PC-9 (cell line): Measurements from ENCODE around the gene CAMTA1. TPM values are rescaled to one million over a fixed set of nuclear protein-coding genes. Genes with fewer than 3 reads are reported as not detected.

ENCODE experiments used
- BruUV-seq: library from RNA; stranded (reverse); fragments of 400-500 nt; replicated peaks from 2 replicates; lab custom pipeline; 2021; lab: Mats Ljungman, UMichigan
- CTCF ChIA-PET: fragments of 300-600 bp; sonication (Branson Sonifier 250); formaldehyde crosslinking; loops from one replicate; lab custom pipeline; 2022; ENCODE audit warnings: antibody characterized with exemption; lab: Charles Lee
- POLR2A ChIA-PET: fragments of 300-600 bp; sonication (Branson Sonifier 250); formaldehyde crosslinking; loops from one replicate; lab custom pipeline; 2022; ENCODE audit warnings: antibody characterized with exemption; ENCODE audit not compliant: unreplicated experiment; lab: Charles Lee
- DNase-seq, 2 experiments: peaks; one replicate each; pipeline versions ENCODE4 v3.0.0 to v3.0.0-alpha.2; 2015 to 2022; ENCODE audit warnings: mixed read lengths in 1 of 2
- H2AFZ ChIP-seq: fragments of 200-600 bp; sonication (generic); 2 replicates; pipeline ENCODE4 v1.8.1; 2017; ENCODE audit warnings: antibody characterized with exemption
- H3F3A ChIP-seq: fragments of 200-600 bp; sonication (generic); 2 replicates; pipeline ENCODE4 v1.8.1; 2017; ENCODE audit warnings: antibody characterized with exemption, mild to moderate bottlenecking, low read depth; ENCODE audit not compliant: insufficient read depth
- H3K27ac ChIP-seq: fragments of 200-600 bp; sonication (generic); 2 replicates; pipeline ENCODE4 v1.6.1; 2016; ENCODE audit warnings: mixed run types
- H3K27me3 ChIP-seq: fragments of 200-600 bp; sonication (generic); 2 replicates; pipeline ENCODE4 v1.6.1; 2016; ENCODE audit warnings: low read depth, mixed run types; ENCODE audit not compliant: insufficient read depth
- H3K36me3 ChIP-seq: fragments of 200-600 bp; sonication (generic); 2 replicates; pipeline ENCODE4 v1.6.1; 2016; ENCODE audit warnings: low read depth, mixed run types
- H3K4me1 ChIP-seq: fragments of 200-600 bp; sonication (generic); replicated peaks from 2 replicates; pipeline ENCODE4 v1.6.1; 2016; ENCODE audit warnings: mixed run types; ENCODE audit not compliant: insufficient read depth
- H3K4me2 ChIP-seq: fragments of 200-600 bp; sonication (generic); 2 replicates; pipeline ENCODE4 v1.6.1; 2017; ENCODE audit warnings: mixed run types
- H3K4me3 ChIP-seq: fragments of 200-600 bp; sonication (generic); 2 replicates; pipeline ENCODE4 v1.6.1; 2016; ENCODE audit warnings: mixed run types
- H3K79me2 ChIP-seq: fragments of 200-600 bp; sonication (generic); 2 replicates; pipeline ENCODE4 v1.6.1; 2017; ENCODE audit warnings: low read depth, mixed run types
- H3K9me2 ChIP-seq: fragments of 200-600 bp; sonication (generic); 2 replicates; pipeline ENCODE4 v1.8.1; 2017; ENCODE audit warnings: mild to moderate bottlenecking; ENCODE audit not compliant: insufficient read depth
- H3K9me3 ChIP-seq: fragments of 200-600 bp; sonication (generic); 2 replicates; pipeline ENCODE4 v1.8.1; 2016; ENCODE audit warnings: low read depth; ENCODE audit not compliant: insufficient read depth
- H4K20me1 ChIP-seq: fragments of 200-600 bp; sonication (generic); 2 replicates; pipeline ENCODE4 v1.8.1; 2017; ENCODE audit not compliant: insufficient read depth
- CTCF ChIP-seq: fragments of 200-600 bp; sonication (generic); conservative IDR thresholded peaks from 2 replicates; pipeline ENCODE4 v1.6.1; 2017; ENCODE audit warnings: mixed run types, antibody characterized with exemption, mild to moderate bottlenecking, moderate library complexity
- EZH2 ChIP-seq: fragments of 200-600 bp; sonication (generic); IDR thresholded peaks from 2 replicates; pipeline ENCODE4 v1.8.0; 2017; ENCODE audit warnings: antibody characterized with exemption, low read depth
- intact Hi-C: fragments of 100-400 bp; cut with micrococcal nuclease; formaldehyde crosslinking; loops from one replicate; pipeline ENCODE4 v1.10.0; 2022; ENCODE audit not compliant: unreplicated experiment
- total RNA-seq: library from RNA; stranded (reverse); gene quantifications from 2 replicates; pipeline ENCODE4 v1.2.3, GENCODE V29; 2021

Gene CAMTA1
- total RNA-seq, 1 experiment from 2014 or later = 72.3 TPM

GRCh38 chr1:6957341-6957740 is 172.1 kb downstream of the CAMTA1 start:
- POLR2A ChIA-PET = no interaction called here
- Histone ChIP-seq H3K4me3 (no peak overlapping the region), H3K79me2 (no peaks in the 10 kb centered on the region), H3K27ac (no peak overlapping the region), H3F3A (no peaks in the 10 kb centered on the region), H3K9me2 (no peaks in the 10 kb centered on the region), H3K4me1 (no peaks in the 10 kb centered on the region; the same call in 1 of the 2 replicates), H3K27me3 (peaks cover 41% of the 10 kb centered on the region; the same call in 1 of the 2 replicates), H2AFZ (no peak overlapping the region), H3K4me2 (no peak overlapping the region), H3K9me3 (no peaks in the 10 kb centered on the region), H4K20me1 (no peaks in the 10 kb centered on the region), H3K36me3 (no peaks in the 10 kb centered on the region)
- intact Hi-C loops = no loop called here
- TF ChIP-seq EZH2 (no peak), CTCF (no peak)
- CTCF ChIA-PET = no interaction called here
- no TSS peak for BruUV-seq
- no peak for DNase-seq

GRCh38 chr1:6958407-6959030 is 173.3 kb downstream of the CAMTA1 start:
- no peak overlapping the region for H2AFZ ChIP-seq
- BruUV-seq = no TSS peak
- H4K20me1 ChIP-seq = no peaks in the 10 kb centered on the region
- no peak for DNase-seq
- H3K27me3 ChIP-seq = peaks cover 36% of the 10 kb centered on the region; the same call in 1 of the 2 replicates
- no peak overlapping the region for H3K27ac ChIP-seq
- H3K4me1 ChIP-seq = no peaks in the 10 kb centered on the region; the same call in 1 of the 2 replicates
- no peak overlapping the region for H3K4me3 ChIP-seq
- ChIA-PET CTCF (no interaction called here), POLR2A (no interaction called here)
- intact Hi-C loops = no loop called here
- no peaks in the 10 kb centered on the region for H3K9me2 ChIP-seq
- H3K79me2 ChIP-seq = no peaks in the 10 kb centered on the region
- H3K36me3 ChIP-seq = no peaks in the 10 kb centered on the region
- H3K9me3 ChIP-seq = no peaks in the 10 kb centered on the region
- TF ChIP-seq CTCF = no peak
- TF ChIP-seq EZH2 = no peak
- H3K4me2 ChIP-seq = no peak overlapping the region
- no peaks in the 10 kb centered on the region for H3F3A ChIP-seq

- no TSS peak for BruUV-seq
- POLR2A ChIA-PET = no interaction called here
- no peaks in the 10 kb centered on the region for H3K9me2 ChIP-seq
- no peaks in the 10 kb centered on the region for H3K36me3 ChIP-seq
- H3K27ac ChIP-seq = no peak overlapping the region
- H3K9me3 ChIP-seq = no peaks in the 10 kb centered on the region
- no peaks in the 10 kb centered on the region for H4K20me1 ChIP-seq
- peaks cover 27% of the 10 kb centered on the region; the same call in 1 of the 2 replicates for H3K27me3 ChIP-seq
- no peak for TF ChIP-seq CTCF
- TF ChIP-seq EZH2 = no peak
- no peaks in the 10 kb centered on the region for H3F3A ChIP-seq
- H3K4me3 ChIP-seq = no peak overlapping the region
- H2AFZ ChIP-seq = no peak overlapping the region
- intact Hi-C loops = no loop called here
- CTCF ChIA-PET = no interaction called here
- no peaks in the 10 kb centered on the region; the same call in 1 of the 2 replicates for H3K4me1 ChIP-seq
- DNase-seq = no peak
- H3K4me2 ChIP-seq = no peak overlapping the region
- H3K79me2 ChIP-seq = no peaks in the 10 kb centered on the region
Observed at GRCh38 chr1:6959491-6959890, 174.2 kb downstream of the CAMTA1 start.
